A204.1 (cell line): ENCODE results near the gene COX6A1.

ENCODE experiments used
- FAIRE-seq: peaks from 2 replicates; lab custom pipeline; 2012; peaks lifted over from hg19 to GRCh38; lab: Jason Lieb, UNC

COX6A1 gene

DNA sequence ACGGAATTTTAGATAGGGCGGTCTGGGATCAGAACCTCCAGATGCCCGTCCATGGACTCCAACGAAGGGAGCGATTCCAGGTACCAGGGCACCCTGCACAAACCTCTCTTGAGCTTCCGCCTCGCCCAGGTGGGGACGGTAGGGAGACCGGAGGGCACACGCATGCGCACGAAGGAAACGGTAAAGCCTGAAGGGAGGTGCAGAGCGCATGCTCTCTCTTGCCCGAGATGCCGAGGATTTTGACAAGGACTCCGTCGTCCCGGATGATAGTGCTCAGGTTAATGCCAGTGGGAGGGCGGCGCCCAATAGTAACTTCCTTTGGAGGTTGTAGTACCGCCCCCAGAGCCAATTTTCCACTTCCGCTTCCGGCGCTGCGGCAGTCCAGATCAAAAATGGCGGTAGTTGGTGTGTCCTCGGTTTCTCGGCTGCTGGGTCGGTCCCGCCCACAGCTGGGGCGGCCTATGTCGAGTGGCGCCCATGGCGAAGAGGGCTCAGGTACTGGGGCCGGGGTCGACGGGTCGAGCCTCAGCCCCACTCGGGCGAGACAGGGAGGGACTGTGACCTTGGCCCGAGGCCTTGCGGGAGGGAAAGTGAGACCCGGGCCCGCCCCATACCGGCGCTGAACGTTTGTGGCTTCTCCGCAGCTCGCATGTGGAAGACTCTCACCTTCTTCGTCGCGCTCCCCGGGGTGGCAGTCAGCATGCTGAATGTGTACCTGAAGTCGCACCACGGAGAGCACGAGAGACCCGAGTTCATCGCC lies at the start of gene COX6A1:
Gene COX6A1, plus strand, starts transcription at position 379 of the 760 bp plus-strand sequence. Its CDS starts 14 bp downstream, at position 393.
- peak; percentile 97 for FAIRE-seq

DNA sequence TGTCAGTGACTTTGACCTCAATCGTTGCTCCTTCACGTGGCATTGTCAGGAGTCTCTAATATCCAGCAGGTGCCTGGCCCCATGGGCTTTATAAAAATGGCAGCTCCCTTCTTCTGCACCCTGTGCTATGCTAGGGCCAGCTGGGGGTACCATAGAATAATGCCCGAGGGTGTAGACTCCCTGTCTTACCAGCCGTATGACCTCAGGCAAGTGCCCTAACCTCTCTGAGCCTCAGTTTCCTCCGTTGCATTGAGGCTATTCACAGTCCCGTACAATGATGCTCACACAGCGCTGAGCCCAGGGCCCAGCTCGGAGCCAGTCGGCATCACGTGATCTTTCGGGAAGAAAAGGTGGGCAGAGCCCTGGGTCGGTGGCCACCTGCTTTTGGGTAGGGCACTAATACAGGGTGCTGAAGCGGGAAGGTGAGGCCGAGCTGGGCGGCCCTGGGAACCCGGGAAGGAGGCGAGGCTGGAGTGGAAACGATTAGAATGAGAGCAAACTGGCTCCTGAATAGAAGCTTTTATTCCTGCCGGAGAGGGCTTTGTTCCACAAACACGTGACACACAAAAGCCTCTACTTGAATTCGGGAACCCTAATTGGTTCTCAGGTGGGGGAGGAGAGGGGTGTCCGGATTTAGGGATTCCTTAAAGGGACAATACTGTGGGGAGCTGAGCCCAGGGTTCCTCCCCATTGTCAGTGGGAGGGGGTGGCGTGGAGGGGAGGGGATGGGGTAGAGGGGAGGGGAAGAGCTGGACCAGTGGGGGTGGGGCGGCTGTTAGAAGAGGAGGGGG lies 49.0 kb upstream of the COX6A1 start:
- FAIRE-seq = no peak

DNA sequence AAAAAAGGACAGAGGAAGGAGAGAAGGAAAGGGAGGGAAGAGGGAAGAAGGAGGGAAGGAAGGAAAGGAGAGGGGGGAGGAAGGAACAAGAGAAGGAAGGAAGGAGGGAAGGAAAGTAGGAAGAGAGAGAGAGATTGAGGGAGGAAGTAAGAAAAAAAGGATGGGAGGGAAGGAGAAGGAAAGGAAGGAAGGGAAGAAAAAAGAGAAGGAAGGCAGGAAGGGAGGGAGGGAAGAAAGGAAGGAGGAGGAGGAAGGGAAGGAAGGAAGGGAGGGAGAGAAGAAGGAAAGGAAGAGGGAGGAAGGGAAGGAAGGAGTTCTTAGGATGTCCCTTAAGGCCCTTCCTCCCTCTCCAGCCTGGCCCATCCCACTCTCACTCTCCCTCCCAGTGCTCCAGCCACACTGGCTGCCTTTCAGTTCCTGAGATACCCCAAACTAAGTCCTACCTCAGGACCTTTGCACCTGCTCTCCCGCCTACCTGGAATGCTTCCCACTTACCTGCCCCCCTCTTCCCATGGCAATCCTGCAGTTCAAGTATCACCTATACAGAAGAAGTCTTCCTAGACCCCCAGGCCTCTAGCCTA lies 47.3 kb upstream of the COX6A1 start:
- no peak for FAIRE-seq

DNA sequence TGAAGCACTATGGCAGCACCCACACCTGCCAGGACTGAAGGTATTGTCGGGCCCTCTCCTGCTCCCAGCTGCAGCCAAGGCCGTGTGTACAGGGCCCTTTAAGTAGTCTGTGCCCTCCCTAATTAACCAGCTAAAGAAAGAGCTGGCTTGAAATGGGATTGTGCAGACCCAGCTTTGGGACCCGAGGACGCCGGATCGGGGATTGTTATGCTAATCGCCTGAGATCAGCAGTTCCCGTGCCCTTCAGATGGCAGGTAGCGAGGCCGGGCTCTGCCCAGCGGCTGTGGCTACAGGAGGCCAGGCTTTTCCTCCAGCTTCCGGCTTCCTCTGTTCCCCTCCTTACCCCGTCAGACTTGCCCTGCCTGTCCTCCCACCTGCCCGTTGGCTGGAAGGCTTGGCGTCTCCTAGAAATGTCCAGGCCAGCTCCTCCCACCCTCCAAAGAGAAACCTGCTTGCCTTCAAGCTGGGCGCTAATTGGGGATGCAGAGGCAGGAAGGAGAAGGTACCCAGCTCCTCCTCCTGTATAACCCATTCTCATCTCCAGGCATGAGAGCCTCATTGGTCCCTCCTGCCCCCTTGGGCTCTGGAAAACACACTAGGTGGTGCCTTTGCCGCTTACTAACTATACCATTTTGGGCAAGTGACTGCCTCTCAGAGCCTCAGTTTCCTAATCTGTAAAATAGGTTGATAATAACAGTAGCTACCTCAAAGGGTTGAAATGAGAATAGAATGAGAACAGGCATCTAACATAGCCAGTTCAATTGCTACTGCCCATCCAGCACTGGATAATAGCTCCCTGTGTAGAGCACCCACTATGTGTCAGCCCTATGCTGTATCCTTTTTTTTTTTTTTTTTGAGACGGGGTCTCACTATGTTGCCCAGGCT lies 43.2 kb upstream of the COX6A1 start:
- no peak for FAIRE-seq

DNA sequence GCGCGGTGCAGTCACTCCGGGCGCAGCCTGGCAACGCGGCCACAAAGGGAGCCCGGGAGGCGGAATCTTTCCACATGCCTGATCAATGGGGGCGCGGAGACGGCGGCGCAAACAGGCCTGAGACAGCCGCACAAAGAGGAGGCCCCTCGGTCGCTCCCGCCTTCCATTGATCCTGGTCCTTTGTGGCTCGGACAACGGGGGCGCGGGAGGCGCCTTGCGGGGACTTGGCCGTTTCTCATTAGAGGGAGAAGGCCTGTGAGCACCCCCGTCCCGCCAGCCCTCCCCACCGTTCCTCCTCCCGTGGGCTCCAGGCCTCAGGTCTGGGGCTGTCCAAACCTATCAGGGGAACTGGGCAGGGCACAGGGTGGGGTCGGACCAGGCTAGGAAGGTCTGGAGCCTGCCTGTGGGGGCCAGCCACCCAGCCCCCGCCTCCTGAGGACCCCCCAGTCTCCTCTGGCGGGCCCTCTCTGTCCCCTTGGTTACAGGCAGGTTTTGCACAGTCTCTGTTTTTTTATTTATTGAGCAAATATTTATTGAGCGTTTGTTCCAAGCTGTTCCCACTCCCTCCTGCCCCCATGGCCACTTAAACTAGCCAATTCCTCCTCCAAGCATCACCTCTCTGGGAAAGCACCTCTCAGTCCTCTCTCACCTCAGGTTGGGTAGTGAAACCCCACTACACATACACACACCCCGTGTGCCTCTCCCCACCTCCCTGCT lies 39.9 kb upstream of the COX6A1 start:
- FAIRE-seq = no peak

DNA sequence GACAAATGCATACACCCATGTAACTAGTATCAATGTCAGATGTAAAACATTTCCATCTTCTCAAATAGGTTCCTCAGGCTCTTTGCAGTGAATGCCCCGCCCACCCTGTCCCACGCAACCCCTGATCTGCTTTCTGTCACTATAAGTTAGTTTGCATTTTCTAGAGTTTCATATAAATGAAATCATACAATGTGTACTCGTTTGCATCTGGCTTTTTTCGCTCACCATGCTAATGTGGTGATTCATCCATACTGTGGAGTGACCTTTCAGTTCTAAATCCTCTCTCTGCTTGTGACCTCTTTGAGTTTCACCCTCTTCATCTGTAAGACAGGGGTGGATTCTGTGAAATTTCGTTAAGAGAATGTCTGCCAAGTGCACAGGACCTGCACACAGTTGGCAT lies 38.4 kb upstream of the COX6A1 start:
- no peak for FAIRE-seq

DNA sequence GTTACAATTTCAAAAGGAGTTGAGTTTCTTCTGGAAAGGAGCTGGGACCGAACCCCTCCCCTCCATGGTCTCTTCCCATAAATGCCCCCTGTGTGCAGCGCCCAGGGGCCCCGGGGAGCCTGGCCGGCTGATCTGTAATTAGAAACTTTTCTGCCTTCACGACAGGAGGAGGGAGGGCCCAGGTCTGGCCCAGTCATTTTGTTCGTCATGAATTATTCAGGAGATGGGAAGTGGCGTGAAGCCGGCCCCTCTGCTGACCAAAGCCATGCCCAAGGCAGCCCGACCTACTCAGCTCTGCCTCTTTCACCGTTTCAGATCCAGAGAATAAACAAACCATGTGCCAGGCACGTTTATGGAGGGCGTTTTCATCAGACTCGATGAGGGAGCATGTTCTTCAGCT lies 35.7 kb upstream of the COX6A1 start:
- FAIRE-seq = no peak

DNA sequence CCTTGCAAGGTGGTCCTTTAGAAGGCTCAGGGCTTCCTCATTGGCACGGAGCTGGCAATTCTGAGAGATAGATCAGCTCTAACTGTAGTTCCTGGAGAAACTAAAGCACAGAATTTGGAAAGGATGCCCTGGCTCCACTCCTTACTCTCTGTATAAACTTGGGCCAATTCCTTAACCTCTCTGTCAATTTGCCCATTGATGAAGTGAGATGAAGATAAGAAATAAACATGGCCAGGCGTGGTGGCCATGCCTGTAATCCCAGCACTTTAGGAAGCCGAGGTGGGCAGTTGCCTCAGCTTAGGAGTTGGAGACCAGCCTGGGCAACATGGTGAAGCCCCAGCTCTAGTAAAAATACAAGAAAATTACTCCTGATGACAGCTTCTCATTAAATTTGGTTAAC lies 34.0 kb upstream of the COX6A1 start:
- no peak for FAIRE-seq

DNA sequence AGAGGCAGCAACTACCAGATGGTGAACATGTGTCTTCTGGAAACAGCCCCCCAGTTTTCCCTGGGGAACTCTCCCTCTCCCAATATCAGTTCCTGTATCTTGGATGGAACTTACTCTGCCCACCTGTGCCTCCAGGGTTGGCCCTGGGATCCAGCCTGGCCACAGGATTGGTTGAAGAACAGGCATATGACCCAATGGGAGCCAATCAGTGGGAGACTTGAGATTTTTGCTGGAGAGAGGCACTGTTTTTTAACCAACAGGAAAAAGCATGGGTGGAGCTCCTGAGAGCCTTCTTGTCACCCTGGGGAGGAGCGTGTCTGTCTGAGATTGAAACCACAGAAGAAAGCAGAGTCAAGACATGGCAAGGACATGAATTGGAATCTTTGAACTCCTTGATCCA lies 33.6 kb upstream of the COX6A1 start:
- no peak for FAIRE-seq

DNA sequence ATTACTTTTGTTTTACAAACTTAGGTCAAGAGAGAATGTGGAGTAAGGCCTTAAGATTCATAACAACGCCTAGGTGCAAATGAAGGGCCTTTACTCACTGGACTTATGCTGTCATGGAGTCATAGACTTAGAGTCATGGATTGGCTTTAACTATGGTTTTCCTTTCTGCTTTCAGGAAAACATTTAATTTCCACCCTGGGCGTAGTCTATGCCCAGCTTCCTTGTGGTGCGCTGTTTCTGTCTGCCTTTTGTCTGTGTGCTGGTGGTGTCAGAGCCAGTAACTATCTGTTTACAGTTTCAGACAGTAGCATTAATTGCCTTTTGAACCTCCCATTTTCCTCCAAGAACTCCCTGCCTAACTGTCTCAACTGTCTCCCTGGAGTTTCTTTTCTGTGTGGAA lies 31.8 kb upstream of the COX6A1 start:
- FAIRE-seq = no peak

DNA sequence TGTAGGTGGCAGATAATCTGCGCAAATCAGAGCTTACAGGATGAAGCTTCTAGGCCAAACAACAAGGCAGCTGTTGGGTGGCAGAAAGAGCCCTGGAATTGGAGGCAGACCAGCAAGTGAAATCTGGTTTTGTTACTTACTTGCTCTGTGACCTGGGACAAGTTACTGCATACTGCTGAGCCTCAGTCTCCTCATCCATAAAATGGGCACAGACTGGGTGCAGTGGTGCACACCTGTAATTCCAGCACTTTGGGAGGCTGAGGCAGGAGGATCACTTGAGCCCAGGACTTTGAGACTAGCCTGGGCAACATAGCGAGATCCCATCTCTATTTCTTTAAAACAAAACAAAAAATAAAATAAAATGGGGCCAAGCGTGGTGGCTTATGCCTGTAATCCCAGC lies 31.4 kb upstream of the COX6A1 start:
- no peak for FAIRE-seq

DNA sequence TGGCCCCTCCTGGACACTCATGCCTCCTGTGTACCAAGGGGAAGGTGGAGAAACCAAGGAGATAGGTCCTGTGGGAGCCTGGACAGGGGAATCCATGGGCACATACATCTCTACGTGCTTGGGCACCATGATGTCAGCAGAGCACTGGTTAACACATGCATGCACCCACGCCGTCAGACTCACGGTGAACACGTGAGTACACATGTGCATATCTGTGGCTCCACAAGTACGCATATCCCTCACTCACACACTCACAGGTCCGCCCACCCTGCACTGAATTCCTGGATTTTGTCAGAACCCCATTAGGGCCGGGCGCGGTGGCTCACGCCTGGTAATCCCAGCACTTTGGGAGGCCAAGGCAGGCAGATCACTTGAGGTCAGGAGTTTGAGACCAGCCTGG lies 29.1 kb upstream of the COX6A1 start:
- FAIRE-seq = no peak

DNA sequence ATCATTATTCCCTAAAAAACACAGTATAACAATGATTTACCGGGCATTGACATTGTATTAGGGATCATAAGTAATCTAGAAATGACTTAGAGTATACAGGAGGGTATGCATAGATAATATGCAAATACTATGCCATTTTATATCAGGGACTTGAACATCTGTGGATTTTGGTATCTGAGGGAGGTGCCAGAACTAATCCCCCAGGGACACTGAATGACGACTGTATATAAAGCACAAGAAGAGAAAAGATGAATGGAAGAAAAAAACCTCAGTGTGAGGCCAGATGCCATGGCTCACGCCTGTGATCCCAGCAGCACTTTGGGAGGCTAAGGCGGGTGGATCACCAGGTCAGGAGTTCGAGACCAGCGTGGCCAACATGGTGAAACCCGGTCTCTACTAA lies 25.5 kb upstream of the COX6A1 start:
- no peak for FAIRE-seq

DNA sequence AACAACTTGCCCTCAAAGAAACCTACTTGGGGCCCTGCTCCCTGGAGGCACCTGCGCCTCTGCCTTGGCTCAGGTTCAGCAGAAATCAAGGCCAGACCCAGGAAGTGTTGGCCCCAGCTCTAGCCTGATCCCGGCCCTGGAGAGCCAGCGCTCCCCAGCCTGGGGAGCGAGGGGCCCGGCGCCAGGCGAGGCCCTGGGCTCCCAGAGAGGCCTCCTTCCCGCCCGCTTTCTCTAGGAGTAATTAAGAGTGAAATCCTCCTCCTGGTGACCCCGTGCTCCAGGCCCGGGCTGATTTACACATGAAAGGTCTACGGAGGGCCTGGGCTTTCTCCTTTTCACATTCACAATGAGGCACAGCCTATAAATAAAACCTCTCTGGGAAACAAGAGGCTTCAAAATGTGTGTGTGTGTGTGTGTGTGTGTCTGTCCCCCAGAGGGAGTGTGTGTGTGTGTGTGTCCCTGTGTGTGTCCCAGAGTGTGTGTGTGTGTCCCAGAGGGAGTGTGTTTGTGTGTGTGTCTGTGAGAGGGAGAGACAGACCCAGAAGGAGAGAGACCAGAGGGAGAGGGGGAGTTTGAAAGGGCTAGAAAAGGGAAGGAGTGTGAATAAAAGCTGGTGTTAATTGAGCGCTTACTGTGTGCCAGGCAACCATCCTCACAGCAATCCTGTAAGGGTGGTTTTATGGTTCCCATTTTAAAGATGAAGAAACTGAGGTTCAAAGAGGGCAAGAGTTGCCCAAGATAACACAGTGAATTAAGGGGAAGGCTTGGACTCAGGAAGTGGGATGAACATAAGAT lies 23.8 kb upstream of the COX6A1 start:
- no peak for FAIRE-seq

DNA sequence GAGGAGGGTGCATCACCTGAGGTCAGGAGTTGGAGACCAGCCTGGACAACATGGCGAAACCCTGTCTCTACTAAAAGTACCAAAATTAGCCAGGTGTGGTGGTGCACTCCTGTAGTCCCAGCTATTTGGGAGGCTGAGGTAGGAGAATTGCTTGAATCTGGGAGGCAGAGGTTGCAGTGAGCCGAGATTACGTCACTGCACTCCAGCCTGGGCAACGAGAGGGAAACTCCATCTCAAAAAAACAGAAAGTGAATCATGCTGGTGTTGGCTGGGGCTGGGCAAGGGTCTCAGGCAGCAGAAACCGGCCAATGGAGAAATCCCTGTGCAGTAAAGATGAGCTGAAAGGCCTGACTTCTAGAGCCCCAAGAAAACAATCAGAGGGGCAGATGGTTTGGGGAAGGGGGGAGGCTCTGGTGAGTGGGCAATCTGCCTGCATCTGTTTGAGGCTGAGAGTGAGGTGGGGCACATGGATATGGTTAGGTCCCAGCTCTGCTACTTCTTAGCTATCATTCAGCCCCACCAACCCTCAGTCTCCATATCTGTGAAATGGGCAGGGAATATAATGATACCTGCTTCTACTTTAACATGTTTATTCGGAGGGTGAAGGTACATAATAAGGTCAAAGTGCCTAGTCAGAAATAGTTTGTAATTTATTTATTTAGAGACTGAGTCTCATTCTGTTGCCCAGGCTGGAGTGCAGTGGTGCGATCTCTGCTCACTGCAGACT lies 21.3 kb upstream of the COX6A1 start:
- FAIRE-seq = no peak

DNA sequence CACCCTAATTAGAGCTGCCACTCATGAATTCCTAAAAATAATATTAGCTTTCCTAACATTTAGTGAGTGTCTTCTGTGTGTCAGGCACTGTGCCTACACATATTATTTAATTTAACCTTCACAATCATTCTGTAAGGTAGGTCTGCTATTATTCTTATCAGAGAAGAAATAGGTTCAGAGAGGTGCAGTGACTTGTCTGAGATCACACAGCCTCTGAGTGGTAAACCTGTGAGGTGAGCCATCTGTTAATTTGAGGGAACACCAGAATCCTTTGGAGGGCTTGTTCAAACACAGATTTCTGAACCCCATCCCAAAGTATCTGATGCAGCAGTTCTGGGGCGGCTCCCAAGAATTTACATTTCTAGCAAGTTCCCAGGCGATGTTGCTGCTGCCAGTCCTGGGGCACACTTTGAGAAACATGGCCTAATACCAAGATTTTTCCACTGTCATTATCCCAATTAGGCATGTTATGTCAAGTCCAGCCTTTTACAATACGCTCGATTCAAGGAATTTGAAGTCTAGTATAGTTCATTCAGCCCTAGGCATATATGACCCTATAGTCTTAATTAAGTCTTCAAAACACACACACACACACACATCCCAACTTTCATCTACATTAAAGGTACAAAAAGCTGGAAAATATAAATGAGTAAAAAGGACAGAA lies 19.9 kb upstream of the COX6A1 start:
- no peak for FAIRE-seq

DNA sequence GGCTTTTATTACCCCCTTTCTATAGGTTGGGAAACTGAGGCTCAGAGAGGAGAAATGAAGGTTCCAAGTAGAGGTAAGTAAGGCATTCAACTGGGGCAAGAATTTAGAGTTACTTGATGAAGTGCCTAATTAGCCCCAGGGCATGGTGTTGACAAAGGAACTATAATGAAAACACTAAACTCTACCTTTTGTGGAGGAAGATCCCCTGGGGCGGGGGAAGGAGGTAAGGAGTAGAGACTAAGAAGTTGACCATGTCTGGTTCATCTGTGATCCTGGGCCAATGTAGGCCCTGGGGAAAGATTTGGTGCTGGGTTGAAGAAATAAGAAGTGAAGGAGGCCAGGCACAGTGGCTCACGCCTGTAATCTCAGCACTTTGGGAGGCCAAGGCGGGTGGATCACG lies 16.2 kb upstream of the COX6A1 start:
- FAIRE-seq = no peak

DNA sequence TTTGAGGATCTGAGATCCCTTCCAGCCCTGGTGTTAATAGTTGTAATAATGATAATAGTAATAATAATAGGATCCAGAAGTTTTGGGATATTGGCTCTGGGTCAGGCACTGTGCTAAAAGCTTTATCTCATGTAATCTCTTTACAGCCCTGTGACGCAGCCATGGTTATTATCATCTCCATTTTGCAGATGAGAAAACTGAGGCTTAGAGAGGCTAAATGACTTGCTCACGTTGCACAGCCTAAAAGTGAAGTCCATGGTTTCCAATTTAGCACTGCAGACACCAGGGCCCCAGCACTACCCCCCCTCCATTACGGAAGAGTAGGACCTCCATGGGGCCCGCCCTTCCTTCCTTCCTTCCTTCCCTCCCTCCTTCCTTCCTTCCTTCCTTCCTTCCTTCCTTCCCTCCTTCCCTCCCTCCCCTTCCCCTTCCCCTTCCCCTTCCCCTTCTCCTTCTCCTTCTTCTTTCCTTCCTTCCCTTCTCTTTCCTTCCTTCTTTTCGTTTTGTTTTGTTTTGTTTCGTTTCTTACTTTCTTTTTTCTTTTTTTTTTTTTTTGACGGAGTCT lies 14.9 kb upstream of the COX6A1 start:
- no peak for FAIRE-seq

DNA sequence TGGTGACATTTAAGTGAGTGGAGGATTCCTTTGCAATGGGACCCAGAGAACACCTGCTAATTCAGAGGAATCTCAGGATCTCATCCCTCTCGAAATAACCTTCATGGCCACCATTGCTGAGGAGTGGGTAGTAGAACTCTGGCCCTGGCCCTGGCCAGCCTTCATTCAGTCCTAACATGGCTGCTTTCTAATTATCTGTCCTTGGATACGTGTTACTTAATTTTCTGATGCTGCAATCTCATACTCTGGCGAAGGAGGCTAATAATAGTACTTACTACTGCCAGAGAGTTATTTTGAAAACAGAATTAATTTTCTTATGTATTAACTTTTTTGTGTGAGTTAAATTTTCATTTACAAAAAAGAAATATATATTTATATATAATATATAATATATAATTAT lies 12.1 kb upstream of the COX6A1 start:
- no peak for FAIRE-seq
